ENCODE data around the gene POLD3.
"Not testable (repeated sequence)": the region's sequence is repeated elsewhere in the genome, so short reads cannot be mapped to it uniquely, and the experiment has no call there.

Gene POLD3

GRCh38 chr11:74579577-74580270 lies 12.7 kb upstream of the POLD3 start:
- Histone ChIP-seq H3K4me3 (no peak overlapping the region), H3K27ac (no peak overlapping the region)

DNA sequence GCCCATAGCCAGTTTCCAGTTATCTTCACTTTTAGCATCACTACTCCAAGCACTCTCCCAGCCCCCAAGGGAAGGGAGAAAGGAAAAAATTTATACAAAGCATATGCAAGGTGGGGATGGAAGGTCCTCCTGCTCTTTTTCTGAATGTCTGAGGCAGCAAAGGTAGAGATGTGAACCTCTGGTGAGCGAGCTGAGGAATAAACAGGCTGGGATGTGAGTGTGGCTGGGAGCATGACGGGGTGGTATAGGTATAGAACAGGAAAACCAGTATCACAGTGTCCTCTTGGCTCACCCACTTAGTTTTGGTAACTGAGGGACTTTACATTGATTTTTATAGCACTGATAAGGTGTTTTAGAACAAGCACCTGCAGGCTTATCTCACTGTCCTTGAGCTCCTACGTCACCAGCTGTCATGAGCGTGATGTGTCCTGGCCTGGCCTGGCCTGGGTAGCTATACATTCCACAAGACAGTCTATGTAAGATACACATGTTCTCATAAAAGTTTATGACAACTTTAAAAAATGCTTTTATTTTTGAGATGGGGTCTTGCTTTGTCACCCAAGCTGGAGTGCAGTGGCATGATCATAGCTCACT lies 10.3 kb upstream of the POLD3 start:
- Histone ChIP-seq H3K4me3 (no peak overlapping the region), H3K27ac (peak overlapping the region in 8 of 21 experiments; percentile 14 to 72 (median 38))

GRCh38 chr11:74583024-74583624 lies 9.3 kb upstream of the POLD3 start:
- Histone ChIP-seq H3K27ac (no peak overlapping the region), H3K4me3 (no peak overlapping the region)

- not testable (repeated sequence) for H3K27ac ChIP-seq
Measured at GRCh38 chr11:74590492-74590891, 1.9 kb upstream of the POLD3 start.

GRCh38 chr11:74592063-74592440 lies 330 bp upstream of the POLD3 start:
- Histone ChIP-seq H3K27ac (peak overlapping the region in 17 of 21 experiments; percentile 85 to 96 (median 92)), H3K4me3 (peak overlapping the region; percentile 62 to 99 (median 96))

More at GRCh38 chr11:74590492-74590891, 1.9 kb upstream of the POLD3 start:
- not testable (repeated sequence) for H3K4me3 ChIP-seq

GRCh38 chr11:74593463-74593862 lies 1.1 kb downstream of the POLD3 start:
- peak overlapping the region in 13 of 21 experiments; percentile 73 to 96 (median 92) for H3K27ac ChIP-seq

GRCh38 chr11:74602637-74603556 lies 10.5 kb downstream of the POLD3 start:
- Histone ChIP-seq H3K4me3 (no peak overlapping the region), H3K27ac (peak overlapping the region in 3 of 21 experiments; percentile 24 to 43 (median 35))

More at GRCh38 chr11:74593463-74593862, 1.1 kb downstream of the POLD3 start:
- H3K4me3 ChIP-seq: peak overlapping the region; percentile 62 to 99 (median 96)

- Histone ChIP-seq H3K27ac (peak overlapping the region in 3 of 21 experiments; percentile 24 to 43 (median 35)), H3K4me3 (no peak overlapping the region)
Measured at GRCh38 chr11:74603845-74604244, 11.5 kb downstream of the POLD3 start.

DNA sequence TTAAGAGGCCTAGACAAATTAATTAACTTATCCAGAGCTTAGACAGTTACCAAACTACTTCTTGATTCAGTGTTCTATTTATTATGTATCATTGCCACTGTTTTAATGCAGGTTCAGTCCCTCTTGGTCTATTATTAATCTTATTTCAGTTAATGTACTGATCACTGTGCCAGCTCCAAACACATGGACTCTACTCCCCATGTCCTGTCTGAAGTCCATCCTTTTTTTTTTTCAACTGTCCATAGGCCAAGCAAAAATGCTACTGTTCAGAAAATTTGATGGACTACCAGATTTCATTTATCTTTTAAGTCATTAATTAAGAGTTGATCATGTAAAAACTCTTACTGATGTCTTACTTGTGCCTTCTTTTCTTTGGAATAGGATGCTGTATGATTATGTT lies 11.9 kb downstream of the POLD3 start:
- H3K27ac ChIP-seq: no peak overlapping the region
- no peak overlapping the region for H3K4me3 ChIP-seq

GRCh38 chr11:74605403-74605802 lies 13.0 kb downstream of the POLD3 start:
- Histone ChIP-seq H3K4me3 (no peak overlapping the region), H3K27ac (no peak overlapping the region)

- no peak overlapping the region for H3K4me3 ChIP-seq
Measured at GRCh38 chr11:74608431-74608830, 16.0 kb downstream of the POLD3 start.

GRCh38 chr11:74611369-74611861 lies 19.0 kb downstream of the POLD3 start:
- H3K4me3 ChIP-seq: no peak overlapping the region
- H3K27ac ChIP-seq: peak overlapping the region in 3 of 21 experiments; percentile 4 to 78 (median 34)

More at GRCh38 chr11:74608431-74608830, 16.0 kb downstream of the POLD3 start:
- no peak overlapping the region for H3K27ac ChIP-seq

- H3K27ac ChIP-seq: no peak overlapping the region
- H3K4me3 ChIP-seq: no peak overlapping the region
Measured at GRCh38 chr11:74612877-74613276, 20.5 kb downstream of the POLD3 start.

DNA sequence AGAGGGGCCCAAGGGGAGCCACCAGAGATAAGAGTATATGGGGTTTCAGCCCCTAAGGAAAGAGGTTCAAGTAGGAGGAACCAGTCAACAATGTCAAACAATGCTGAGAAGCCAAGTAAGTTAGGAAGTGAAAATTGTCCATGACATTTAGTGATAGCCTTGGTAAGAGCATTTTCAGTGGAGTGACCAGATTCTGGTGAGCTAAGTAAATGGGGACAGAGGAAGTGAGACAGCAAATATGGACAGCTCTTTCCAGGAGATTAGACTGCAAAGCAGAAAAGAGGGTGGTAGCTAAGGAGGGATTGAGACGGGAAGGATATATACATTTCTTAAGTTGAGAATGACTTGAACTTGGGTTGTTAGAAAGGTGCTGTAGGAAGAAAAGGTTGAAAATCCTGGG lies 22.9 kb downstream of the POLD3 start:
- Histone ChIP-seq H3K4me3 (no peak overlapping the region), H3K27ac (peak overlapping the region in 1 of 21 experiments; percentile 10)

GRCh38 chr11:74615988-74616387 lies 23.6 kb downstream of the POLD3 start:
- Histone ChIP-seq H3K27ac (no peak overlapping the region), H3K4me3 (no peak overlapping the region)

- Histone ChIP-seq H3K27ac (no peak overlapping the region), H3K4me3 (no peak overlapping the region)
Measured at GRCh38 chr11:74620531-74620930, 28.1 kb downstream of the POLD3 start.

GRCh38 chr11:74626130-74626529 lies 33.7 kb downstream of the POLD3 start:
- no peak overlapping the region for H3K4me3 ChIP-seq

DNA sequence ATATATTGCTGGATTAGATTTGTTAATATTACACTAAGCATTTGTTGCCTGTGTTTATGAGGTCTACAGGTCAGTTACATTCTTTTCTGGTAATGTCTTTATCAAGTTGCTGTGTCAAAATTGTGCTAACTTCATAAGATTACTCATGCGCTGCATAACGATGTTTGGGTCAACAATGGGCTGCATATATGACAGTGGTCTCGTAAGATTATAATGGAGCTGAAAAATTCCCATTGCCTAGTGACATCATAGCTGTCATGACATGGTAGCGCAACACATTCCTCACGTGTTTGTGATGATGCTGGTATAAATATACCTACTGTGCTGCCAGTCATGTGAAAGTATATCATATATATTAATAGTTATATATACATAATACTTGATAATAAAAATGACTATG lies 34.2 kb downstream of the POLD3 start:
- no peak overlapping the region for H3K27ac ChIP-seq
- H3K4me3 ChIP-seq: no peak overlapping the region

More at GRCh38 chr11:74626130-74626529, 33.7 kb downstream of the POLD3 start:
- no peak overlapping the region for H3K27ac ChIP-seq

DNA sequence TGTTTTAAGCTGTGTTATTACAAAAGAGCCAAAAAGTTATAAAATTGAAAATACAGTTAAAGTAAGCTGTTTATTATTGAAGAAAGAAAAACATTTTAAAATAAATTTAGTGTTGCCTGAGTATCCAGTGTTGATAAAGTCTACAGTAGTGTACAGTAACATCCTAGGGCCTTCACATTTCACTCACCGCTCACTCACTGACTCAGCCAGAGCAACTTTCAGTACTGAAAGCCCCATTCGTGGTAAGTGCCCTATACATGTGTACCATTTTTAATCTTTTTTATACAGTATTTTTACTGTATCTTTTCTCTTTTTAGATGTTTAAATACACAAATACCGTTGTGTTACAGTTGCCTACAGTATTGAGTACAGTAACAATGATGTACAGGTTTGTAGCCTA lies 35.0 kb downstream of the POLD3 start:
- Histone ChIP-seq H3K27ac (no peak overlapping the region), H3K4me3 (no peak overlapping the region)

GRCh38 chr11:74630043-74630442 lies 37.7 kb downstream of the POLD3 start:
- no peak overlapping the region for H3K27ac ChIP-seq
- no peak overlapping the region for H3K4me3 ChIP-seq
